Measurements from ENCODE around the gene LCE1E. TPM values are rescaled to one million over a fixed set of nuclear protein-coding genes. Genes with fewer than 3 reads are reported as not detected.

LCE1E gene
- total RNA-seq, 2 donors from 2014 or later = not detected

GRCh38 chr1:152745289-152745704, 40.8 kb upstream of the LCE1E start:
- intact Hi-C loops (cut with DNase I) = no loop called here
- no peaks in the 10 kb centered on the region for H3K27me3 ChIP-seq
- no peak overlapping the region for H3K27ac ChIP-seq
- H3K4me3 ChIP-seq = no peak overlapping the region
- no peak for ATAC-seq
- H3K4me1 ChIP-seq = no peaks in the 10 kb centered on the region
- no peaks in the 10 kb centered on the region for H3K36me3 ChIP-seq (replicated peaks in 1 of 2; ENCODE audit: insufficient read depth in 1 of 2, low read depth in 2 of 2)
- no peak for TF ChIP-seq POLR2A (IDR thresholded peaks at IDR 0.05)
- TF ChIP-seq, protein P1, sequence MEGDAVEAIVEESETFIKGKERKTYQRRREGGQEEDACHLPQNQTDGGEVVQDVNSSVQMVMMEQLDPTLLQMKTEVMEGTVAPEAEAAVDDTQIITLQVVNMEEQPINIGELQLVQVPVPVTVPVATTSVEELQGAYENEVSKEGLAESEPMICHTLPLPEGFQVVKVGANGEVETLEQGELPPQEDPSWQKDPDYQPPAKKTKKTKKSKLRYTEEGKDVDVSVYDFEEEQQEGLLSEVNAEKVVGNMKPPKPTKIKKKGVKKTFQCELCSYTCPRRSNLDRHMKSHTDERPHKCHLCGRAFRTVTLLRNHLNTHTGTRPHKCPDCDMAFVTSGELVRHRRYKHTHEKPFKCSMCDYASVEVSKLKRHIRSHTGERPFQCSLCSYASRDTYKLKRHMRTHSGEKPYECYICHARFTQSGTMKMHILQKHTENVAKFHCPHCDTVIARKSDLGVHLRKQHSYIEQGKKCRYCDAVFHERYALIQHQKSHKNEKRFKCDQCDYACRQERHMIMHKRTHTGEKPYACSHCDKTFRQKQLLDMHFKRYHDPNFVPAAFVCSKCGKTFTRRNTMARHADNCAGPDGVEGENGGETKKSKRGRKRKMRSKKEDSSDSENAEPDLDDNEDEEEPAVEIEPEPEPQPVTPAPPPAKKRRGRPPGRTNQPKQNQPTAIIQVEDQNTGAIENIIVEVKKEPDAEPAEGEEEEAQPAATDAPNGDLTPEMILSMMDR (IDR thresholded peaks at IDR 0.05) = no peak
- no peaks in the 10 kb centered on the region for H3K9me3 ChIP-seq
- no peak for DNase-seq
- WGBS, 2 donors = 32 to 39% methylated on average over 4 of the region's 4 CpGs

- H3K4me3 ChIP-seq = no peak overlapping the region
- DNase-seq = no peak
- H3K27me3 ChIP-seq = no peaks in the 10 kb centered on the region
- no peaks in the 10 kb centered on the region for H3K36me3 ChIP-seq (replicated peaks in 1 of 2; ENCODE audit: insufficient read depth in 1 of 2, low read depth in 2 of 2)
- no peaks in the 10 kb centered on the region for H3K9me3 ChIP-seq
- TF ChIP-seq, protein P1 (IDR thresholded peaks at IDR 0.05) = no peak
- no peak for TF ChIP-seq POLR2A (IDR thresholded peaks at IDR 0.05)
- no peaks in the 10 kb centered on the region for H3K4me1 ChIP-seq
- ATAC-seq = no peak
- intact Hi-C loops (cut with DNase I) = no loop called here
- WGBS, 2 donors = 67 to 68% methylated on average over 6 of the region's 6 CpGs
- H3K27ac ChIP-seq = no peak overlapping the region
Measured at GRCh38 chr1:152745765-152746444, 40.2 kb upstream of the LCE1E start.

GRCh38 chr1:152747831-152748230, 38.2 kb upstream of the LCE1E start:
- H3K27ac ChIP-seq = no peak overlapping the region
- ATAC-seq (no peak), DNase-seq (no peak)
- no peaks in the 10 kb centered on the region for H3K9me3 ChIP-seq
- no peak overlapping the region for H3K4me3 ChIP-seq
- no peak for TF ChIP-seq POLR2A (IDR thresholded peaks at IDR 0.05)
- TF ChIP-seq, protein P1 (IDR thresholded peaks at IDR 0.05) = no peak
- WGBS, 2 donors = 15 to 37% methylated on average over 1 of the region's 1 CpG
- no peaks in the 10 kb centered on the region for H3K4me1 ChIP-seq
- H3K36me3 ChIP-seq (replicated peaks in 1 of 2; ENCODE audit: insufficient read depth in 1 of 2, low read depth in 2 of 2) = no peaks in the 10 kb centered on the region
- intact Hi-C loops (cut with DNase I) = no loop called here
- H3K27me3 ChIP-seq = no peaks in the 10 kb centered on the region

DNA sequence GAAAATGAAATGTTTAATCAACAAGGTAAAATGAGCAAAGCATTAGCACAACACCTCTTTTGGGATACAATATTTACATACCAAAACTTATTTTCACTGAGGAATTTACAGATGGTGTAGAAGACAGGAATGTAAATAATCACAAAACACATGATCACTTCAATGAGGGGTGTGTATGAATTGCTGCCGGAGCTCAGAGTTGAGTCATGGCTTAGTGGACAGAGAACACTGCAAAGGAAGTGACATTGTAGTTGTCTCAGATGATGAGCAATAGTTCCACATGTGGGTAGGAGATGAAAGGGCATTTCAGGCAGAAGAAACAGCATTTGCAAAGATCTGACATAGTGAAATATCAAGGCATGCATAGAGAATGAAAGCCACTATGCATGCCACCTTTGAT, 33.8 kb upstream of the LCE1E start:
- Histone ChIP-seq H3K36me3 (replicated peaks in 1 of 2; ENCODE audit: insufficient read depth in 1 of 2, low read depth in 2 of 2) (no peaks in the 10 kb centered on the region), H3K27ac (no peak overlapping the region), H3K9me3 (no peaks in the 10 kb centered on the region), H3K4me3 (no peak overlapping the region), H3K27me3 (no peaks in the 10 kb centered on the region), H3K4me1 (no peaks in the 10 kb centered on the region)
- TF ChIP-seq, protein P1 (IDR thresholded peaks at IDR 0.05) = no peak
- no peak for TF ChIP-seq POLR2A (IDR thresholded peaks at IDR 0.05)
- WGBS, 2 donors = 10 to 21% methylated on average over 1 of the region's 1 CpG
- no peak for DNase-seq
- intact Hi-C loops (cut with DNase I) = no loop called here
- ATAC-seq = no peak

- no peak for ATAC-seq
- Histone ChIP-seq H3K27me3 (no peaks in the 10 kb centered on the region), H3K9me3 (no peaks in the 10 kb centered on the region), H3K4me1 (no peaks in the 10 kb centered on the region), H3K27ac (no peak overlapping the region), H3K36me3 (replicated peaks in 1 of 2; ENCODE audit: insufficient read depth in 1 of 2, low read depth in 2 of 2) (no peaks in the 10 kb centered on the region), H3K4me3 (no peak overlapping the region)
- no peak for DNase-seq
- no peak for TF ChIP-seq POLR2A (IDR thresholded peaks at IDR 0.05)
- TF ChIP-seq, protein P1 (IDR thresholded peaks at IDR 0.05) = no peak
- intact Hi-C loops (cut with DNase I) = no loop called here
- 9 to 17% methylated on average over 1 of the region's 1 CpG for WGBS, 2 donors
Measured at GRCh38 chr1:152753586-152753985, 32.5 kb upstream of the LCE1E start.

All from body of pancreas (tissue), 4 donors.